ENCODE measurements around the gene TSPYL1.

- TF ChIP-seq CTCF (IDR thresholded peaks at IDR 0.05) (no peak), POLR2A (IDR thresholded peaks at IDR 0.05) (peak; percentile 92)
These were observed 26.0 kb downstream of the TSPYL1 start, which contains the start of gene TSPYL4 for GRCh38 chr6:116253505-116254296.
